AG09309 (cell line): ENCODE data around the gene LTN1.
A peak's percentile ranks its signal among the peaks of the same experiment; 100 is the strongest.

Source experiments
- DNase-seq: peaks from one replicate; pipeline ENCODE4 v3.0.0-alpha.2; 2010; ENCODE audit warnings: low read depth
- H3K4me3 ChIP-seq: 2 replicates; pipeline ENCODE4 v1.5.1; 2011; ENCODE audit warnings: mild to moderate bottlenecking, low read depth, low read length, moderate library complexity; ENCODE audit not compliant: control insufficient read depth
- TF ChIP-seq, protein P1 (sequence below): IDR thresholded peaks from 2 replicates; pipeline ENCODE4 v1.5.1; 2011; ENCODE audit warnings: mild to moderate bottlenecking, low read depth, low read length, inconsistent platforms; ENCODE audit not compliant: insufficient read depth, control insufficient read depth; ENCODE audit errors: missing control alignments

LTN1 gene

DNA sequence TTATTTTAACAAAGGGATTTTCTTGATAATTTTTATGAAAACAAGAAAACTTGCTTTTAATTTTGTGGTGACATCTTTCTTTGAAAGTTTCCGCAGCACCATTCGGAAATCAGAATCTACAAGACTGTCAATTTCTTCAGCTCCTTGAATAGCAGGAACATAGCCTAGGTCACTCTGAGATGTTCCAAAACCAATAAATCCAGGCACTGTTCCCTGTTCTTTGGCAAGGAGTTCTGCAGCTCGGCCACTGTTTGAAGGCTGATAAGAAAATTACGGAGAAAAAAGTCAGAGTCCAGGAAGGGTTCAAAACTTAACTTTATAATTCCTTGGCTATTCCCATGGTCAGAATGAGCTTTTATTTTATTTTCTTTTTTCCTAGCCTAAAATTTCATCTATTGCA, 6.0 kb downstream of the LTN1 start:
- TF ChIP-seq, protein P1, sequence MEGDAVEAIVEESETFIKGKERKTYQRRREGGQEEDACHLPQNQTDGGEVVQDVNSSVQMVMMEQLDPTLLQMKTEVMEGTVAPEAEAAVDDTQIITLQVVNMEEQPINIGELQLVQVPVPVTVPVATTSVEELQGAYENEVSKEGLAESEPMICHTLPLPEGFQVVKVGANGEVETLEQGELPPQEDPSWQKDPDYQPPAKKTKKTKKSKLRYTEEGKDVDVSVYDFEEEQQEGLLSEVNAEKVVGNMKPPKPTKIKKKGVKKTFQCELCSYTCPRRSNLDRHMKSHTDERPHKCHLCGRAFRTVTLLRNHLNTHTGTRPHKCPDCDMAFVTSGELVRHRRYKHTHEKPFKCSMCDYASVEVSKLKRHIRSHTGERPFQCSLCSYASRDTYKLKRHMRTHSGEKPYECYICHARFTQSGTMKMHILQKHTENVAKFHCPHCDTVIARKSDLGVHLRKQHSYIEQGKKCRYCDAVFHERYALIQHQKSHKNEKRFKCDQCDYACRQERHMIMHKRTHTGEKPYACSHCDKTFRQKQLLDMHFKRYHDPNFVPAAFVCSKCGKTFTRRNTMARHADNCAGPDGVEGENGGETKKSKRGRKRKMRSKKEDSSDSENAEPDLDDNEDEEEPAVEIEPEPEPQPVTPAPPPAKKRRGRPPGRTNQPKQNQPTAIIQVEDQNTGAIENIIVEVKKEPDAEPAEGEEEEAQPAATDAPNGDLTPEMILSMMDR = no peak
- H3K4me3 ChIP-seq = no peak overlapping the region
- DNase-seq = no peak

DNA sequence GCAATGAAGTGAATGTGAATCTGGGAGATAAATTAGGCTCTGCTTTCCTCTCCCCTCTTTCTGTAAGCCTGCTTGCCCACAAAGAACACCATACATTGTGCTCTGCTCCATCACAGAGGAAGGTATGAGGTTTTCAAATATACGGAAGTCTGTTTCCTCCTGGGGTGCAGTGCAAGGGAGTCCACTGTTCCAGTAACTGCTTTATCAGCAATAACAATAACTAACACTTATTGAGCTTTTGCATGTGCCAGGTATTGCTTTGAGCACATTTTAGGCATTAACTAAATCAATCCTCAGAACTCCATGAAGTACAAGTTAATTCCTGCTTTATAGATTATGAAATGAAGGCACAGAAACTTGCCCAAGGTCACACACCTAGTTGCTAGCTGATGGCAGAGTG, 10.0 kb downstream of the LTN1 start:
- TF ChIP-seq, protein P1 = no peak
- no peak for DNase-seq
- no peak overlapping the region for H3K4me3 ChIP-seq

DNA sequence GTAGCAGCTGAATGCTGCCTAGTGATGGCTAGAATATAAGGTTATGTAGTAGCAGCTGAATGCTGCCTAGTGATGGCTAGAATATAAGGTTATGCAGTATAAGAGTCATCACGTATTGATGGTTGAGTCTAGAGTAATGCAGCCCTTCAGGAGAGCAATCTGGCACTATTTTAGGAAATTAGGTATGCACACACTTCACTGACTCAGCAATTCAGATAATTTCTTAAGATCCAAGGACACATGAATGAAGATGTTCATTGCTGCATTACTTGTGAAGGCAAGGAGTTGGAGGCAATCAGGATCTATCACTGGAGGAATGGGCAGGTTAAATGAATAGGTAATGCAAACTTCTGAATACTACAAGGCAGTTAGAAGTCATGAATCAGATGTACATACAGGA, 13.6 kb downstream of the LTN1 start:
- no peak overlapping the region for H3K4me3 ChIP-seq
- DNase-seq = no peak
- TF ChIP-seq, protein P1 = no peak

DNA sequence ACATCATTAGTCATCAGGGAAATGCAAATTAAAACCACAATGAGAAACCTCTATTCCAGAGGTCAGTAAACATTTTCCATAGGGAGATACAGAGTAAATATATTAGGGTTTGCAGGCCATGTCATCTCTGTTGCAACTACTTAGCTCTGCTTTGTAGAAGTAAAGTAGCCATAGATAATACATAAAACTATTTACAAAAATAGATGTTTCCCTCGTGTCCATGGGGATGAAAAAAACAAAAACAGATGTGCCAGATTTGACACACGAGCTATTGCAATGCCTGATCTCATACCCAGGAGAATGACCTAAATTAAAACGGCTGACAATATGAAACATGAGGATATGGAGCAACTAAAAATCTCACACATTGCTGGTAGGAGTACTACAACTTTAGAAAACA, 17.3 kb downstream of the LTN1 start:
- DNase-seq = peak; percentile 31
- no peak overlapping the region for H3K4me3 ChIP-seq
- TF ChIP-seq, protein P1 = no peak

DNA sequence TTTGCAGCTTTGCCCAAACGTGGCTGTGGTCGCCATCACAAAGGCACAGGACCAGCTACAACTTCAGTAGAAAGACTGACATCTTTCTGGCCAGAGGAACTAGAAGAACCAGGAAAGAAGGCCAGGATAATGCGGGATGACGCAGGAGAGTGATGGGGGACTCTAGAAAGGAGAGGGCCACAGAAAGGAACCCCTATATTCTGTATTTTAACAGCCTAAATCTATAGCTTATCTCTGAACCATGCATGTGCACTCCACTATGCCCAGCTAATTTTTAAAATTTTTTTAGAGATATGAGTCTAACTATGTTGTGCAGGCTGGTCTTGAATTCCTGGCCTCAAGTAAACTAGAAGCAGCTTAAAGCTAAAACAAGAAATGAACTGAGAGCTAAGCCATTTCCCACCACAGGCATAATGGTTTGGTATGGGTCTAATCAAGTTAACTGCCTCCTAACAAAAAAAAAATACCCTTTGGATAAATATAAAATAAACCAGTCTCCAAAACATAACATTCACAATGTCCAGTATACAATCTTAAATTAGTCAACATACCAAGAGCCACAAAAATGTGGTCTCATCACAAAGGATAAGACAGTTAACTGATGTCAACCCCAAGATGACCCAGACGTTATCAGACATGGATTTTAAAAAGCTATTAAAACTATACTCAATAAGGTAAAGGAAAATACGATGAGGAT, 18.0 kb downstream of the LTN1 start:
- no peak for DNase-seq
- H3K4me3 ChIP-seq = no peak overlapping the region
- TF ChIP-seq, protein P1 = no peak

DNA sequence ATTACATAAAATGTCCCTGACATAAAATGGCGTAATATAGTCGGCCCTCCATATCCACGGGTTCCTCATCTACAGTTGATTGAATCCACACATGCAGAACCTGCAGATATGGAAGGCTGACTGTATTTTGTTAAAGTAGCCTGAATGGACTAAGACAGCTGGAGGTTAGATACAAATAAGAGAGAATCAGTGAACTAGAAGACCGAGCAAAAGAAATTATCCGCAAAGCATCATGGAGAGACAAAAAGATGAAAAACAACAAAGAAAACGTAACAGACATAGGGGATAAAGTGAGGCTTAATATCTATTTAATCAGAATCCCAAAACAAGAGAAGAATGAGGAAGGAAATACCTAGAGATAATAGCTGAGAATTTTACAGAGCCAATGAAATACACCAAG, 20.3 kb downstream of the LTN1 start:
- DNase-seq = no peak
- TF ChIP-seq, protein P1 = no peak
- no peak overlapping the region for H3K4me3 ChIP-seq
